ENCODE measurements around the gene PLPP2. TPM values are rescaled to one million over a fixed set of nuclear protein-coding genes. Genes with fewer than 3 reads are reported as not detected.
A peak's percentile ranks its signal among the peaks of the same experiment; 100 is the strongest.
"Not testable (repeated sequence)": the region's sequence is repeated elsewhere in the genome, so short reads cannot be mapped to it uniquely, and the experiment has no call there.

Gene PLPP2
- total and polyA plus RNA-seq, 11 donors, result 0.09 to 4.1 (median 0.99) TPM

DNA sequence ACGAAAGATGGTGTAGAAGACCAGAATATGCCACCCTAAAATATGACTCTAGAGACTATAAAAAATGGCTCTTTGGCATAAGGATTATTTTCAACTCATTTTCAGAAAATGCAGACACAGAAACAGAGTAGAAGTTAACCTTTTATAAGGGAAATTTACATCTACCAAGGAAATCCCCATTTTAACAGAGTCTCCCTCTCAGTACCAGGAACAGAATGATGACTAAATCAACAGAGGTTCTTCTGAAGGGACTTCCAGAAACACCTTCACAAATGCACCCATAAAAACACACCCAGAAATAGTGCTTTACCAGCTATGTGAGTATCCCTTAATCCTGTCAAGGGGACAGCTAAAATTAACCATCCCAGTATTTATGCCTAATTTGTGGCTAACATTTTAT is 29.1 kb downstream of the PLPP2 start:
- intact Hi-C loops (cut with DNase I), result no loop called here
- no peak for ATAC-seq
- no peak for TF ChIP-seq POLR2A (IDR thresholded peaks at IDR 0.05)
- TF ChIP-seq, protein P1, sequence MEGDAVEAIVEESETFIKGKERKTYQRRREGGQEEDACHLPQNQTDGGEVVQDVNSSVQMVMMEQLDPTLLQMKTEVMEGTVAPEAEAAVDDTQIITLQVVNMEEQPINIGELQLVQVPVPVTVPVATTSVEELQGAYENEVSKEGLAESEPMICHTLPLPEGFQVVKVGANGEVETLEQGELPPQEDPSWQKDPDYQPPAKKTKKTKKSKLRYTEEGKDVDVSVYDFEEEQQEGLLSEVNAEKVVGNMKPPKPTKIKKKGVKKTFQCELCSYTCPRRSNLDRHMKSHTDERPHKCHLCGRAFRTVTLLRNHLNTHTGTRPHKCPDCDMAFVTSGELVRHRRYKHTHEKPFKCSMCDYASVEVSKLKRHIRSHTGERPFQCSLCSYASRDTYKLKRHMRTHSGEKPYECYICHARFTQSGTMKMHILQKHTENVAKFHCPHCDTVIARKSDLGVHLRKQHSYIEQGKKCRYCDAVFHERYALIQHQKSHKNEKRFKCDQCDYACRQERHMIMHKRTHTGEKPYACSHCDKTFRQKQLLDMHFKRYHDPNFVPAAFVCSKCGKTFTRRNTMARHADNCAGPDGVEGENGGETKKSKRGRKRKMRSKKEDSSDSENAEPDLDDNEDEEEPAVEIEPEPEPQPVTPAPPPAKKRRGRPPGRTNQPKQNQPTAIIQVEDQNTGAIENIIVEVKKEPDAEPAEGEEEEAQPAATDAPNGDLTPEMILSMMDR (IDR thresholded peaks at IDR 0.05), result no peak
- peaks cover 0 to 7% (median 3%) of the 10 kb centered on the region in 12 donors for H3K4me1 ChIP-seq
- H3K4me3 ChIP-seq, result no peak overlapping the region
- no peak for DNase-seq
- H3K9me3 ChIP-seq, result no peaks in the 10 kb centered on the region
- WGBS, 4 donors, result 86 to 96% (median 93%) methylated on average over 1 of the region's 1 CpG
- H3K36me3 ChIP-seq, result no peaks in the 10 kb centered on the region
- H3K27me3 ChIP-seq, result peaks cover 3 to 49% (median 12%) of the 10 kb centered on the region in 9 donors
- no peak overlapping the region for H3K27ac ChIP-seq

DNA sequence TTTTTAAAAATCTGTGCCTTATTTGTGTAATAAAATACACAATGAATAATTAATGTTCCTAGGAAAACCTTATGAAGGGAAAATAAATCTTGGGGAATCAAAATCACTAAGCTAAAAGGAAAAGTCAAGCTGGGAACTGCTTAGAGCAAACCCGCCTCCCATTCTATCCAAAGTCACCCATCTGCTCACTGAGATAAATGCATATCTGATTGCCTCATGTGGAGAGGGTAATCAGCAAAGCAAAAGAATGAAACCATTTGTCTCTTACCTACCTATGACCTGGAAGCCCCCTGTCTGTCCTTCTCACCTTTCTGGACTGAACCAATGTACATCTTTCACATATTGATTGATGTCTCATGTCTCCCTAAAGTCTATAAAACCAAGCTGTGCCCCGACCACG is 34.4 kb downstream of the PLPP2 start:
- DNase-seq; H3K4me3 ChIP-seq; ATAC-seq; H3K27ac ChIP-seq; H3K4me1 ChIP-seq; intact Hi-C loops (cut with DNase I); H3K36me3 ChIP-seq; H3K9me3 ChIP-seq: not testable (repeated sequence)
- H3K27me3 ChIP-seq, result peaks cover 0 to 39% (median 4%) of the 10 kb centered on the region in 9 donors
- WGBS, 4 donors, result 62 to 70% (median 66%) methylated on average over 3 of the region's 3 CpGs

DNA sequence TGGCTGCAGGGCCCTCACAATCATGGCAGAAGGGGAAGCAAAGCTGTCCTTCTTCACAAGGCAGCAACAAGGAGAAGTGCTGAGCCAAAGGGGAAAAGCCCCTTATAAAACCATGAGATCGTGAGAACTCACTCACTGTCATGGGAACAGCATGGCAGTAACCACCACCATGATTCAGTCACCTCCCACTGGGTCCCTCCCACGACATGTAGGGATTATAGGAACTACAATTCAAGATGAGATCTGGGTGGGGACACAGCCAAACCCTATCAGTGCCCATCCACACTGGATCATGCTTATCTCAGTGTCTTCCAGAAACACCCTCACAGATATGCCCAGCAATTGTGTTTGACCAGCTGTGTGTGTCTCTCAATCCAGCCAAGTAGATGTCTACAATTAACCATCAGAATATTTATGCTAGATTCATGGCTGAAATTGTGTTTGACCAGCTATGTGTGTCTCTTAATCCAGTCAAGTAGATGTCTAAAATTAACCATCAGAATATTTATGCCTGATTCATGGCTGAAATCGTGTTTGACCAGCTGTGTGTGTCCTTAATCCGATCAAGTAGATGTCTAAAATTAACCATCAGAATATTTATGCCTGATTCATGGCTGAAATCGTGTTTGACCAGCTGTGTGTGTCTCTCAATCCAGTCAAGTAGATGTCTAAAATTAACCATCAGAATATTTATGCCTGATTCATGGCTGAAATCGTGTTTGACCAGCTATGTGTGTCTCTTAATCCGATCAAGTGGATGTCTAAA is 38.6 kb downstream of the PLPP2 start:
- H3K4me3 ChIP-seq; H3K36me3 ChIP-seq; H3K9me3 ChIP-seq; H3K4me1 ChIP-seq; DNase-seq; ATAC-seq; H3K27ac ChIP-seq; intact Hi-C loops (cut with DNase I): not testable (repeated sequence)
- 37 to 48% (median 42%) methylated on average over 7 of the region's 7 CpGs for WGBS, 4 donors
- peaks cover 0 to 34% (median 4%) of the 10 kb centered on the region in 9 donors for H3K27me3 ChIP-seq

DNA sequence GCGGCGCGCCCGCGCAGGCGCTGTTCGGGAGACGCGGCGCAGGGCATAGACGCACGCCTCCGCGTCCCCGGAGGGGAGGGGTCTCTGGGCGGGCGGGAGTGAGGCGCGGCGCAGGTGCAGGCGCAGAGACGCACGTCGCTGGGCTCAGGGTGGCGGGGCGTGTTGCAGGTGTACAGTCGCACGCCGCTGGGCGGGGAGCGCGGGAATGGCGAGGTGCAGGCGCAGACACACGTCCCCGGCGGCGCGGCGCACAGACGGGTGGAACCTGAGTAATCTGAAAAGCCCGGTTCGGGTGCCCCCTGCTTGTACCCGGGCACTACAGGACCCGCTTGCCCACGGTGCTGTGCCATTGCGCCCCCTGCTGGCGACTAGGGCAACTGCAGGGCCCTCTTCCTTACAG is 44.7 kb downstream of the PLPP2 start:
- H3K27ac ChIP-seq, result no peak overlapping the region
- no peaks in the 10 kb centered on the region for H3K36me3 ChIP-seq
- peaks cover 0 to 2% (median 0%) of the 10 kb centered on the region in 9 donors for H3K27me3 ChIP-seq
- no peaks in the 10 kb centered on the region for H3K4me1 ChIP-seq
- TF ChIP-seq POLR2A (IDR thresholded peaks at IDR 0.05), result no peak
- TF ChIP-seq, protein P1 (IDR thresholded peaks at IDR 0.05), result no peak
- H3K9me3 ChIP-seq, result no peaks in the 10 kb centered on the region
- no peak overlapping the region for H3K4me3 ChIP-seq
- intact Hi-C loops (cut with DNase I), result no loop called here
- DNase-seq (peak in 2 of 5 donors; percentile 24 to 62), ATAC-seq (no peak)
- 76 to 81% (median 76%) methylated on average over 20 to 48 of the region's 48 CpGs for WGBS, 4 donors

DNA sequence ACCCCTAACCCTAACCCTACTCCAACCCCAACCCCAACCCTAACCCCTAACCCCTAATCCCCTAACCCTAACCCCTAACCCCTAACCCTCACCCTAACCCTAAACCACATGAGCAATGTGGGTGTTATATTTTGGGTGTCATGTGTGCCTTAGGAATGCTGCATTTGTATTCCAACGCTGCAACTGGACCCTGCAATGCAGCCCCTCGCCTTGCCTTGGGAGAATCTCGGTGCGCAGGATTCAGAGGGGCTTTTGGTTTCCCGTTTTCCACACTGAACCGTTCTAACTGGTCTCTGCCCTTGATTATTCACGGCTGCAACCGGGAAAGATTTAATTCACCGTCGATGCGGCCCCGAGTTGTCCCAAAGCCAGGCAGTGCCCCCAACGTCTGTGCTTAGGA is 45.3 kb downstream of the PLPP2 start:
- DNase-seq, result peak in 1 of 5 donors; percentile 10
- H3K27me3 ChIP-seq; H3K27ac ChIP-seq; H3K4me1 ChIP-seq; H3K9me3 ChIP-seq; H3K36me3 ChIP-seq; ATAC-seq; intact Hi-C loops (cut with DNase I): not testable (repeated sequence)
- H3K4me3 ChIP-seq, result peak overlapping the region in 6 of 12 donors; percentile 13 to 39 (median 34)
- 62 to 76% (median 74%) methylated on average over 10 to 13 of the region's 13 CpGs for WGBS, 4 donors

DNA sequence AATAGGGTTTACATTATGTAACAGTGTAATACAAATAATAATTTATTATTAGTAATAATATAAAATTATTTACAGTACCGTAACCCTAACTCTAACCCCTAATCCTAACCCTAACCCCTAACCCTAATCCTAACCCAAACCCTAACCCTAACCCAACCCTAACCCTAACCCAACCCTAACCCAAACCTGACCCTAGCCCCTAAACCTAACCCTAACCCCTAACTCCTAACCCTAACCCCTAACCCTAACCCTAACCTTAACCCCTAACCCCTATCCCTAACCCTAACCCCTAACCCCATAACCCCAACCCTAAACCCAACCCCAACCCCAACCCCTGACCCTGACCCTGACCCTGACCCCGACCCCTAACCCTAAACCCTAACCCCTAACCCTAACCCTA is 45.7 kb downstream of the PLPP2 start:
- no peak overlapping the region for H3K4me3 ChIP-seq
- WGBS, 4 donors, result 94 to 97% (median 94%) methylated on average over 2 of the region's 2 CpGs
- no peaks in the 10 kb centered on the region for H3K27me3 ChIP-seq
- H3K27ac ChIP-seq, result no peak overlapping the region
- ATAC-seq, result no peak
- no peaks in the 10 kb centered on the region for H3K36me3 ChIP-seq
- no peak for DNase-seq
- TF ChIP-seq POLR2A (IDR thresholded peaks at IDR 0.05), result no peak
- TF ChIP-seq, protein P1 (IDR thresholded peaks at IDR 0.05), result no peak
- H3K4me1 ChIP-seq, result no peaks in the 10 kb centered on the region
- H3K9me3 ChIP-seq, result no peaks in the 10 kb centered on the region
- intact Hi-C loops (cut with DNase I), result no loop called here

Data from heart left ventricle (tissue), 16 donors.